Stomach smooth muscle (tissue), 2 donors: Measurements from ENCODE around the gene CWC25.
A peak's percentile ranks its signal among the peaks of the same experiment; 100 is the strongest.

ENCODE experiments used
- H3K27ac ChIP-seq: one replicate; pipeline ENCODE4 v1.7.0; 2013; ENCODE audit warnings: mild to moderate bottlenecking, low read length, inconsistent platforms
- H3K27me3 ChIP-seq, 2 donors: one replicate each; pipeline ENCODE4 v1.7.0; 2013; ENCODE audit warnings: low read length in 2 of 2; ENCODE audit not compliant: insufficient read depth in 2 of 2, control insufficient read depth in 1 of 2
- H3K36me3 ChIP-seq, 2 donors: one replicate each; pipeline ENCODE4 v1.7.0; 2013; ENCODE audit warnings: low read length in 2 of 2; ENCODE audit not compliant: control insufficient read depth in 2 of 2, insufficient read depth in 2 of 2
- H3K4me1 ChIP-seq: one replicate; pipeline ENCODE4 v1.7.0; 2013; ENCODE audit warnings: low read length; ENCODE audit not compliant: control insufficient read depth, insufficient read depth
- H3K4me3 ChIP-seq, 2 donors: one replicate each; pipeline ENCODE4 v1.7.0; 2013; ENCODE audit warnings: low read length in 2 of 2
- H3K9ac ChIP-seq, 2 donors: one replicate each; pipeline ENCODE4 v1.7.0; 2013; ENCODE audit warnings: low read length in 2 of 2, mild to moderate bottlenecking in 1 of 2
- H3K9me3 ChIP-seq, 2 donors: one replicate each; pipeline ENCODE4 v1.7.0; 2013; ENCODE audit warnings: low read length in 2 of 2; ENCODE audit not compliant: control insufficient read depth in 2 of 2
- donor health status: healthy.
- donor health status: Pancreatic carcinoma.

Gene CWC25

GRCh38 chr17:38779965-38780752 is 45.0 kb downstream of the CWC25 start:
- H3K27me3 ChIP-seq = no peaks in the 10 kb centered on the region
- H3K27ac ChIP-seq = no peak overlapping the region
- no peaks in the 10 kb centered on the region for H3K9me3 ChIP-seq
- peaks cover 2% of the 10 kb centered on the region for H3K4me1 ChIP-seq
- H3K36me3 ChIP-seq = peaks cover 80 to 82% of the 10 kb centered on the region in 2 donors
- H3K4me3 ChIP-seq = no peak overlapping the region
- no peak overlapping the region for H3K9ac ChIP-seq

DNA sequence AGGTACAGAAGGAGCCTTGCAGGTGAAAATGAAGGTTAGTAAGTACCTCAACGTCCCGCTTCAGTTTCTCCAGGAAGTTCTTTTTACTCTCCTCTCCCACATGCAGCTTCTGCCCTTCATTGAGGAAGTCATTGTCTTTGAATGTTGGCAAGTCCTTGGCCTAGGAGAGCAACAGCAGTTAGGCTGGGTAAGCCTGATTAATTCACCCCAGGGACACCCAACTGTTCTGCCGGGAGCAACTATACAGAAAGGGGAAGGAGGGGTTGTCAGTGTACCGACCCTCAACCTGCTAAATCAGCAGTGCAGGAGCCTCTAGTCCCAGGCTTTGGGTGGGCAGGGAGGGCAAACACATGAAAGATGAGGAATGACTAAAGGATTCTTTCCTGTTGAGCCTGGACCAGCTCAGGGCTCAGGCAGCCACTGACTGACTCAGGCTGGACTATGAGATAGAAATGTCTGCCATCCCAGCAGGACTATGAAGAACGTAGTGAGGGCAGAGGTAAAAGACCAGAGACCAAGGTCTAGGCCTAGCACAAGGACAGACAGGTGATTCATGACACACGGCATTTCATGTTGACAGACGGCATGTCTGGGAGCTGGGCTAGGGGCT is 47.4 kb downstream of the CWC25 start:
- Histone ChIP-seq H3K36me3 (peaks cover 80 to 82% of the 10 kb centered on the region in 2 donors), H3K4me1 (peaks cover 2% of the 10 kb centered on the region)

GRCh38 chr17:38773258-38773657 is 51.9 kb downstream of the CWC25 start:
- peaks cover 71 to 75% of the 10 kb centered on the region in 2 donors for H3K36me3 ChIP-seq
- H3K4me1 ChIP-seq = no peaks in the 10 kb centered on the region

More for the DNA sequence above, 47.4 kb downstream of the CWC25 start:
- no peak overlapping the region for H3K27ac ChIP-seq
- no peak overlapping the region for H3K9ac ChIP-seq
- no peaks in the 10 kb centered on the region for H3K27me3 ChIP-seq
- H3K9me3 ChIP-seq = no peaks in the 10 kb centered on the region
- H3K4me3 ChIP-seq = no peak overlapping the region

DNA sequence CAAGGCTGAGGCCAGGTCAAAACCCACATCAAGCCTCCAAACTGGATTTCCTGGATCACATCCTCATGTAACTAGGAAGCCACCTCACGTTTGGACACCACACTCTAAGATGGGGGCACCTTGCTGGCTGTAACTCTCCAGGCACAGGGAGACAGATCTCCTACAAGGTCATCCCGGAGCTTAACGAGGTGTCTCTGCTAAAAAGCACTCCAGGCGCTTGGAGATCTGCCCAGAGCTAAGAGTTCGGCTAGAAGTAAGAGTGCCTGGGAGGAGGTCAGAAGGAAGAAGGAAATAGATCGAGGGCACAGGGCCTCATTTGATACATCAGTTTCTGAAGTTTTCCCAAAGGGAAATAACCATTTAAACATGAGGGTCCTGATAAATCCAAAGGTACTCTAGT is 56.7 kb downstream of the CWC25 start:
- Histone ChIP-seq H3K9ac (no peak overlapping the region), H3K27me3 (no peaks in the 10 kb centered on the region)

More at GRCh38 chr17:38773258-38773657, 51.9 kb downstream of the CWC25 start:
- no peak overlapping the region for H3K4me3 ChIP-seq
- no peak overlapping the region for H3K27ac ChIP-seq
- H3K27me3 ChIP-seq = no peaks in the 10 kb centered on the region
- H3K9ac ChIP-seq = no peak overlapping the region
- no peaks in the 10 kb centered on the region for H3K9me3 ChIP-seq

DNA sequence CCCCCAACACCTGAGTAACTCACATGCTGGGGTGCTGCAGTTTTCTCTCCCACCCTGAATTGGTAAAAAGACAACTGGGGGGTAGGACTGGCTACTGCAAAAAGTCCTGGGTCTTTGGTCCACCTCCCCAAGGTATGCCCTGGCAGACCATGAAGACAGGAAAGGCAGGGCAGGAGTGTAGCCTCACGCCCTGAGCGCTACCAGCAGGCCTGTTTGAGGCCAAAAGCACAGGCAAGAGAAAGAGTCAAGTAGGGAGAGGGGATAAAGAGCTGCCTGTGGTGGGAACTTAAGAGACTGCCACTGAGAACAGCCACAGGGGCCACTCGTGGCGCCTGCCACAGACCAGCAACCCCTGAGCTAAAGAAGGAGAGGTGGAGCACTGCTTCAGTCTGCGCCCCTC is 58.8 kb downstream of the CWC25 start:
- no peak overlapping the region for H3K9ac ChIP-seq
- peaks cover 68 to 71% of the 10 kb centered on the region in 2 donors for H3K36me3 ChIP-seq
- no peaks in the 10 kb centered on the region for H3K9me3 ChIP-seq
- no peak overlapping the region for H3K27ac ChIP-seq
- H3K4me3 ChIP-seq = no peak overlapping the region
- H3K4me1 ChIP-seq = no peaks in the 10 kb centered on the region
- no peaks in the 10 kb centered on the region for H3K27me3 ChIP-seq

More for the DNA sequence above, 56.7 kb downstream of the CWC25 start:
- H3K36me3 ChIP-seq = peaks cover 67 to 74% of the 10 kb centered on the region in 2 donors
- no peak overlapping the region for H3K4me3 ChIP-seq
- H3K9me3 ChIP-seq = no peaks in the 10 kb centered on the region
- no peak overlapping the region for H3K27ac ChIP-seq
- no peaks in the 10 kb centered on the region for H3K4me1 ChIP-seq

- Histone ChIP-seq H3K4me1 (no peaks in the 10 kb centered on the region), H3K27ac (no peak overlapping the region), H3K27me3 (no peaks in the 10 kb centered on the region), H3K9me3 (no peaks in the 10 kb centered on the region), H3K4me3 (no peak overlapping the region), H3K9ac (peak overlapping the region in 1 of 2 donors; percentile 13), H3K36me3 (peaks cover 50% of the 10 kb centered on the region in 2 donors)
Measured at GRCh38 chr17:38762231-38762630, 62.9 kb downstream of the CWC25 start.

GRCh38 chr17:38761612-38762011 is 63.5 kb downstream of the CWC25 start:
- Histone ChIP-seq H3K9ac (no peak overlapping the region), H3K27ac (no peak overlapping the region), H3K9me3 (no peaks in the 10 kb centered on the region), H3K27me3 (no peaks in the 10 kb centered on the region), H3K4me3 (no peak overlapping the region), H3K4me1 (no peaks in the 10 kb centered on the region), H3K36me3 (peaks cover 46 to 48% of the 10 kb centered on the region in 2 donors)

GRCh38 chr17:38753071-38753506 is 72.0 kb downstream of the CWC25 start:
- H3K27me3 ChIP-seq = peaks cover 3 to 10% of the 10 kb centered on the region in 2 donors
- peaks cover 8 to 9% of the 10 kb centered on the region in 2 donors for H3K36me3 ChIP-seq
- peak overlapping the region; percentile 85 for H3K27ac ChIP-seq
- peak overlapping the region; percentile 89 to 99 for H3K4me3 ChIP-seq
- H3K4me1 ChIP-seq = peaks cover 40% of the 10 kb centered on the region
- no peaks in the 10 kb centered on the region for H3K9me3 ChIP-seq
- peak overlapping the region; percentile 94 to 97 for H3K9ac ChIP-seq

- H3K4me1 ChIP-seq = peaks cover 44% of the 10 kb centered on the region
- peak within 1 kb of the TSS; percentile 89 to 99 for H3K4me3 ChIP-seq
- peaks cover 3 to 10% of the 10 kb centered on the region in 2 donors for H3K27me3 ChIP-seq
- no peaks in the 10 kb centered on the region for H3K9me3 ChIP-seq
- H3K36me3 ChIP-seq = peaks cover 7 to 8% of the 10 kb centered on the region in 2 donors
- peak within 1 kb of the TSS; percentile 85 for H3K27ac ChIP-seq
- H3K9ac ChIP-seq = peak within 1 kb of the TSS; percentile 94 to 97
Measured at GRCh38 chr17:38752308-38753070, 72.6 kb downstream of the CWC25 start, which contains the start of gene PSMB3. Gene PSMB3 (plus strand): TSS chr17:38752741. CDS start chr17:38752827, 86 bp downstream.

DNA sequence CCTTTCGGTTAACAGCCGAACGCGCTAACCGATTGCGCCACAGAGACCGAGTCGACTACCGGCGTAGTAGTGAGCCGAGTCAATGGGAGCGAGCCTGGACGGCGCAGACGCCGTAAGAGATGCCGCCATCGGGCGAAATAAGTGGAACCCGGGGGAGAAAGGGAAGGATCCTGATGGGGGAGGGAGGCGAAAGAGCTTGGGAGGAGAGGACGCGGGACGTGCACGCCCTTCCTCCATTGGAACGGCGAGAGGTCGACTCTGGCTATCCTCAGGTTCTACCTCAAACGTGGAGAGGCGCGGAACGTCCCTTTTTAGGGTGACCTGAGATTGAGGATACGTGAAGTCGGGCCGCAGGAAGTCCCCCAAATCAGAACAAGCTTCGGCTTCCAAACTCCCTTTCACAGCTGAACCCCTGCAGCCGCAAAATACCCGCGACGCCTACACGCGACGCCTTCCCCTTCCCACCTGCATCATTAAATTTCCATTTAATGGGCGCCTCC is 73.3 kb downstream of the CWC25 start:
- peaks cover 3 to 10% of the 10 kb centered on the region in 2 donors for H3K27me3 ChIP-seq
- peak overlapping the region; percentile 85 to 99 for H3K4me3 ChIP-seq
- H3K9ac ChIP-seq = peak overlapping the region; percentile 51 to 61
- peaks cover 7 to 8% of the 10 kb centered on the region in 2 donors for H3K36me3 ChIP-seq
- H3K4me1 ChIP-seq = peaks cover 48% of the 10 kb centered on the region
- H3K9me3 ChIP-seq = no peaks in the 10 kb centered on the region
- H3K27ac ChIP-seq = peak overlapping the region; percentile 85
